Activated naive CD4-positive, alpha-beta T cell treated with anti-CD3 and anti-CD28 coated beads, Interleukin-2, amount 50 U/mL, for 24 hours (primary cell): ENCODE data around the gene GMDS.
A peak's percentile ranks its signal among the peaks of the same experiment; 100 is the strongest.

Experiments
- H3K27ac Mint-ChIP-seq: one replicate; pipeline ENCODE4 v1.8.0; 2021; ENCODE audit warnings: mild to moderate bottlenecking, mixed read lengths
- H3K27me3 Mint-ChIP-seq: one replicate; pipeline ENCODE4 v1.8.0; 2021; ENCODE audit warnings: mixed read lengths
- H3K36me3 Mint-ChIP-seq: one replicate; pipeline ENCODE4 v1.8.0; 2021; ENCODE audit warnings: mixed read lengths
- H3K4me1 Mint-ChIP-seq: one replicate; pipeline ENCODE4 v1.8.0; 2021; ENCODE audit warnings: mixed read lengths
- H3K4me3 Mint-ChIP-seq: one replicate; pipeline ENCODE4 v1.8.0; 2021; ENCODE audit warnings: mild to moderate bottlenecking, mixed read lengths
- H3K9me3 Mint-ChIP-seq: one replicate; pipeline ENCODE4 v1.8.0; 2021; ENCODE audit warnings: mixed read lengths

GMDS gene

DNA sequence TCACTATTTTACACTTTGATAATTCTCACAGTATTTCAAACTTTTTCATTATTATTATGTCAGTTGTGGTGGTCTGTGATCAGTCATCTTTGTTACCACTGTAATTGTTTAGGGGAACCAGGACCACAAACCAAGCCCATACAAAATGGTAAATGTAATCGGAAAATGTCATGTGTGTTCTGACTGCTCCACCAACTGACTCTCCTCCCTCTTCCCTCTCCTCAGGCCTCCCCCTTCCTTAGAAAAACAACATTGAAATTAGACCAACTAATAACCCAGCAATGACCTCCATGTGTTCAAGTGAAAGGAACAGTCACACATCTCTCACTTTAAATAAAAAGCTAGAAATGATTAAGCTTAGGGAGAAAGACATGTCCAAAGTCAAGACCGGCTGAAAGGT, 63.8 kb downstream of the GMDS start:
- Mint-ChIP-seq H3K27ac (no peak overlapping the region), H3K4me1 (peaks cover 32% of the 10 kb centered on the region), H3K27me3 (no peaks in the 10 kb centered on the region), H3K36me3 (peaks cover 15% of the 10 kb centered on the region), H3K9me3 (peaks cover 12% of the 10 kb centered on the region), H3K4me3 (no peak overlapping the region)

DNA sequence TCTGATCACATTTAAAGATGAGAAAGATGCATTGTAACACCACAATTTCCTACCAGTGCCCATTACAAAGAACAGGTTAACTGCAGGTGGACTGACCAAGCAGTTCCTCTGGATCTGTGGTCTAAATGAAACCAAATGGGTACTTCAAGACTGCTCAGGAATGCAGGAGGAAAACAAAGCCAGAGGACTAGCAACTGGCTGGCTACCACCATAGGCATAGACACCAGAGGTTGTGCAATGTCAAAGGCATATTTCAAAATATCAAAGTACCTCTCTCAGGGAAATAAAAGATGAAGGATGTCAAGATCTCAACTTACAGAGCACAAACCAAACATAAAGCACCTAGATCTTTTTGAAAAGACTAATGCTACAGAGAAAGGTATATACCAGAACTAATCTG, 65.5 kb downstream of the GMDS start:
- peaks cover 15% of the 10 kb centered on the region for H3K36me3 Mint-ChIP-seq
- peaks cover 32% of the 10 kb centered on the region for H3K4me1 Mint-ChIP-seq
- H3K4me3 Mint-ChIP-seq, result no peak overlapping the region
- H3K9me3 Mint-ChIP-seq, result peaks cover 12% of the 10 kb centered on the region
- no peak overlapping the region for H3K27ac Mint-ChIP-seq
- no peaks in the 10 kb centered on the region for H3K27me3 Mint-ChIP-seq

GRCh38 chr6:2179241-2179640, 66.2 kb downstream of the GMDS start:
- H3K27me3 Mint-ChIP-seq, result no peaks in the 10 kb centered on the region
- H3K9me3 Mint-ChIP-seq, result peaks cover 12% of the 10 kb centered on the region
- no peak overlapping the region for H3K4me3 Mint-ChIP-seq
- peaks cover 37% of the 10 kb centered on the region for H3K4me1 Mint-ChIP-seq
- peaks cover 15% of the 10 kb centered on the region for H3K36me3 Mint-ChIP-seq
- no peak overlapping the region for H3K27ac Mint-ChIP-seq

DNA sequence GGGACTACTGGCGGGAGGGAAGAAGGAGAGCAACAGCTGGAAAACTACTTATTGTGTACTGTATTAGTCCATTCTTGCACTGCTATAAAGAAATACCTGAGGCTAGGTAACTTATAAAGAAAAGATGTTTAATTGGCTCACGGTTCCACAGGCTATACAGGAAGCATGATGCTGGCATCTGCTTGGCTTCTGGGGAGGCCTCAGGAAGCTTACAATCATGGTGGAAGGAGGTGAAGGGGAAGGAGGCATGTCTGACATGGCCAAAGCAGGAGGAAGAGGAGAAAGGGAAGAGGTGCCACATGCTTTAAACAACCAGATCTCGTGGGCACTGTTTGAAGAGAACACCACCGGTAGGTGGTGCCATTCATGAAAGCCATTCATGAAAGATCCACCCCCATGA, 67.3 kb downstream of the GMDS start:
- H3K4me3 Mint-ChIP-seq, result no peak overlapping the region
- peaks cover 44% of the 10 kb centered on the region for H3K4me1 Mint-ChIP-seq
- peaks cover 16% of the 10 kb centered on the region for H3K36me3 Mint-ChIP-seq
- H3K27ac Mint-ChIP-seq, result no peak overlapping the region
- H3K27me3 Mint-ChIP-seq, result no peaks in the 10 kb centered on the region
- H3K9me3 Mint-ChIP-seq, result peaks cover 12% of the 10 kb centered on the region

GRCh38 chr6:2175825-2176224, 69.6 kb downstream of the GMDS start:
- H3K36me3 Mint-ChIP-seq, result peaks cover 19% of the 10 kb centered on the region
- H3K4me1 Mint-ChIP-seq, result peaks cover 50% of the 10 kb centered on the region
- no peaks in the 10 kb centered on the region for H3K27me3 Mint-ChIP-seq
- H3K9me3 Mint-ChIP-seq, result peaks cover 12% of the 10 kb centered on the region
- H3K4me3 Mint-ChIP-seq, result no peak overlapping the region
- no peak overlapping the region for H3K27ac Mint-ChIP-seq

- no peak overlapping the region for H3K27ac Mint-ChIP-seq
- peaks cover 50% of the 10 kb centered on the region for H3K4me1 Mint-ChIP-seq
- H3K27me3 Mint-ChIP-seq, result no peaks in the 10 kb centered on the region
- H3K36me3 Mint-ChIP-seq, result peaks cover 15% of the 10 kb centered on the region
- H3K9me3 Mint-ChIP-seq, result peaks cover 12% of the 10 kb centered on the region
- no peak overlapping the region for H3K4me3 Mint-ChIP-seq
Observed at GRCh38 chr6:2173203-2173961, 72.0 kb downstream of the GMDS start.

GRCh38 chr6:2171728-2172127, 73.7 kb downstream of the GMDS start:
- Mint-ChIP-seq H3K4me1 (peaks cover 42% of the 10 kb centered on the region), H3K9me3 (no peaks in the 10 kb centered on the region), H3K4me3 (no peak overlapping the region), H3K36me3 (peaks cover 6% of the 10 kb centered on the region), H3K27me3 (no peaks in the 10 kb centered on the region), H3K27ac (peak overlapping the region; percentile 38)

DNA sequence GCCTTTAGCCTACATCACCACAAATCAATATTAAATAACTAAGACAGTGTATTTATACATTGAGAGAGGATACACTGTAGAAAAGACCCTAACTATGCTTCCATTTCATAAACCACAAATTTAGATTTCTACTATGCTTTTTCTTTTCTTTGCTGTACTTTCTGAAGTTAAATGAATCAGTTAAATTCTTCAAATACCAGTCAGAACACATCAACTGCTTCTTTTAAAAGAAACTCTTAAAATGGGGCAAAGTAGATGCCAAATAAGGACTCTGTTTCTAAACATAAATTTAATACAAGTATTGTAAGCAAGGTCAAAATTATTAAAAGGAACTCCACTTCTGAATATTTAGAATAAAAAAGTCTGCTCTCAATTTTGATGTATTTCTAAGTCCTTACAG, 76.9 kb downstream of the GMDS start:
- peaks cover 7% of the 10 kb centered on the region for H3K36me3 Mint-ChIP-seq
- no peak overlapping the region for H3K27ac Mint-ChIP-seq
- H3K27me3 Mint-ChIP-seq, result no peaks in the 10 kb centered on the region
- H3K9me3 Mint-ChIP-seq, result peaks cover 6% of the 10 kb centered on the region
- no peak overlapping the region for H3K4me3 Mint-ChIP-seq
- peaks cover 25% of the 10 kb centered on the region for H3K4me1 Mint-ChIP-seq

- Mint-ChIP-seq H3K36me3 (peaks cover 4% of the 10 kb centered on the region), H3K27me3 (no peaks in the 10 kb centered on the region), H3K4me1 (peaks cover 32% of the 10 kb centered on the region), H3K4me3 (no peak overlapping the region), H3K9me3 (peaks cover 6% of the 10 kb centered on the region), H3K27ac (no peak overlapping the region)
Observed at GRCh38 chr6:2166717-2167116, 78.7 kb downstream of the GMDS start.

DNA sequence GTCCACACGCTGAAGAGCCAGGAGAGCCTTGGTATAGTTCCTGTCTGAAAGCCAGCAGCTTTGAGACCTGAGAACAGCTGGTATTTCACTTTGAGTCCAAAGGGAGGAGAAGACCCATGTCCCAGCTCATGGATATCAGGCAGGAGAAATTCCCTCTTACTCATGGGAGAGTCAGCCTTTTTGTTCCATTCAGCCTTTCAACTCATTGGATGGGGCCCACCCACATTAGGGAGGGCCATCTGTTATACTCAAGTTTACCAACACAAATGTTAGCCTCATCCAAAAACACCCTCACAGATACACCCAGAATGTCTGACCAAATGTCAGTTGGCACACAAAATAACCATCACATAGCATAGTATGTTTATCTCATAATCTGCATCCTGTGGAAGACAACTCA, 80.1 kb downstream of the GMDS start:
- no peaks in the 10 kb centered on the region for H3K27me3 Mint-ChIP-seq
- H3K9me3 Mint-ChIP-seq, result peaks cover 6% of the 10 kb centered on the region
- H3K27ac Mint-ChIP-seq, result no peak overlapping the region
- peaks cover 30% of the 10 kb centered on the region for H3K4me1 Mint-ChIP-seq
- H3K4me3 Mint-ChIP-seq, result no peak overlapping the region
- H3K36me3 Mint-ChIP-seq, result peaks cover 1% of the 10 kb centered on the region

DNA sequence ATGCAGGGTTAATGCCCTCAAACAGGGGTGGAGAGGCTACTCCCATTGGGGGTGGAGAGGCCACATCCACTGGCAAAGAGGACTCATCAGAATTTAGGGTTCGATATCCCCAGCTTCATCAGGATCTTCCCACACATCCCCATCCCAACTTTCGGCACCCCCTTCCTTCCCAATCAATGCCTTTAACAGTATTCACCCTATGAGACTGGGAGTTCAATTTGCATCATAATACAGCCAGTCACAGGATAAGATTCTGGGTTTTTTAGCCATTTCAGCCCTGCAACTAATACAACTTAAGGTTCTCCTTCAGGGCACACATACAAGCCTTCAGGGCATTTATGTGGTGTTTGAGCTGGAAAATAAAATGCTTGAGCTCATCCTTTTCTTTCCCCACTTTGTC, 80.9 kb downstream of the GMDS start:
- peaks cover 6% of the 10 kb centered on the region for H3K9me3 Mint-ChIP-seq
- H3K36me3 Mint-ChIP-seq, result peaks cover 1% of the 10 kb centered on the region
- H3K4me1 Mint-ChIP-seq, result peaks cover 32% of the 10 kb centered on the region
- H3K27me3 Mint-ChIP-seq, result no peaks in the 10 kb centered on the region
- H3K27ac Mint-ChIP-seq, result no peak overlapping the region
- no peak overlapping the region for H3K4me3 Mint-ChIP-seq

DNA sequence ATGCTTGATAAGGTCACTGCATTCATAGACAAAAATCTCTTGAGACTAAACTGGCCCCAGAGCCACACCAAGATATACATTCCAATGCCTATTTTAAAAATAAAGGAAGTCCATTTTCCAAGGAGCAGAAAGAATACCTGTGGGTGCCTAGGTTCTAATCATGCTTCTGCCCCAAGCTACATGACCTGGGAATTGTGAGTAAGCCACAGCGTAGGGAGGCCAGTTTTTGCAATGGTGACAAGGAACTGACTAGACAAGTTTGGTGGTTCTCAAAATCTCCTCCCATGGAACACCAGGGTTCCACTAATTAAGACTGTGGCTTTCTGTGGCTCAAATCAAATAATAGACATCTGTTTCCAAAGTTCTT, 83.3 kb downstream of the GMDS start:
- Mint-ChIP-seq H3K9me3 (peaks cover 6% of the 10 kb centered on the region), H3K4me3 (no peak overlapping the region), H3K27ac (no peak overlapping the region), H3K36me3 (peaks cover 1% of the 10 kb centered on the region), H3K27me3 (no peaks in the 10 kb centered on the region), H3K4me1 (peaks cover 52% of the 10 kb centered on the region)

GRCh38 chr6:2158596-2159271, 86.7 kb downstream of the GMDS start:
- peaks cover 57% of the 10 kb centered on the region for H3K4me1 Mint-ChIP-seq
- H3K36me3 Mint-ChIP-seq, result no peaks in the 10 kb centered on the region
- no peak overlapping the region for H3K27ac Mint-ChIP-seq
- H3K9me3 Mint-ChIP-seq, result no peaks in the 10 kb centered on the region
- no peak overlapping the region for H3K4me3 Mint-ChIP-seq
- H3K27me3 Mint-ChIP-seq, result no peaks in the 10 kb centered on the region

- Mint-ChIP-seq H3K9me3 (no peaks in the 10 kb centered on the region), H3K27ac (no peak overlapping the region), H3K4me1 (peaks cover 49% of the 10 kb centered on the region), H3K27me3 (no peaks in the 10 kb centered on the region), H3K4me3 (no peak overlapping the region), H3K36me3 (no peaks in the 10 kb centered on the region)
Observed at GRCh38 chr6:2157441-2158127, 87.8 kb downstream of the GMDS start.

- no peaks in the 10 kb centered on the region for H3K27me3 Mint-ChIP-seq
- no peak overlapping the region for H3K4me3 Mint-ChIP-seq
- H3K36me3 Mint-ChIP-seq, result no peaks in the 10 kb centered on the region
- H3K4me1 Mint-ChIP-seq, result peaks cover 33% of the 10 kb centered on the region
- H3K27ac Mint-ChIP-seq, result no peak overlapping the region
- H3K9me3 Mint-ChIP-seq, result no peaks in the 10 kb centered on the region
Observed at GRCh38 chr6:2155206-2155605, 90.2 kb downstream of the GMDS start.

DNA sequence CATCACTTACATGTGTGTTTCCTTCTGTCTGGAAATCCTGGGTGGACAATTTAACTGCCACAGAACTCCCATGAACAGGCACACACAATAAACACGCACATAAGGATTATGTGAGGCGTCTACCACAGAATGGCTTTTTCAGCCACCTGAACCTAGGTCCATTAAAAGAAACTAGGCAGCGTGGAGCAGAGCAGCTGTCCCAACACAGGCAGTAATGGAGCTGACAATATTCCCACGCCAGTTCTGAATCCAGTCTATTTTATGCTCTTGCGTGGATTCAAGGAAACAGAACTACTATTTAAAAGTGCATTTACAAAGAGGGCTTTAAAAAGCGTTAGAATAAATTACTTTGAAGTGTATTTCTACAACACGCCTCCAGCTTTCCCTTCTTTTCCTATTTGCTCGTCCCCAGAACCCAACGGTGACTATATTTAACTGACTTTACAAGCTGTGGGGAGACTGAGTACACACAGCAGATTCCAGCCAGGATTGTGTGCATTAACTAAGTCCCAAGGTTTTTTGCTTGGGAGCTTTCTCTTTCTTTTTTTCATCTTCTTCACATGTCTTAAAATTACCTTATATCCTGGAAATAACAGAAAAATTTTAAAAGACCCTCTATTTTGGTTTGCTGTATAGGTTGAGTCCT, 95.9 kb downstream of the GMDS start:
- Mint-ChIP-seq H3K9me3 (no peaks in the 10 kb centered on the region), H3K4me1 (peaks cover 3% of the 10 kb centered on the region), H3K4me3 (no peak overlapping the region), H3K27me3 (no peaks in the 10 kb centered on the region), H3K36me3 (peaks cover 7% of the 10 kb centered on the region), H3K27ac (no peak overlapping the region)
